HL-60 (cell line): ENCODE results near the gene NBPF11.
"Not testable (repeated sequence)": the region's sequence is repeated elsewhere in the genome, so short reads cannot be mapped to it uniquely, and the experiment has no call there.

Source experiments
- CTCF ChIP-seq: IDR thresholded peaks from one replicate; pipeline ENCODE4 v1.5.1; 2011; ENCODE audit warnings: low read length, control low read depth, inconsistent platforms; ENCODE audit not compliant: insufficient read depth
- GABPA ChIP-seq: IDR thresholded peaks from 2 replicates; pipeline ENCODE4 v1.6.1; 2012; ENCODE audit warnings: low read depth
- POLR2AphosphoS5 ChIP-seq: IDR thresholded peaks from 2 replicates; pipeline ENCODE4 v1.6.1; 2012; ENCODE audit warnings: low read depth
- REST ChIP-seq: IDR thresholded peaks from 2 replicates; pipeline ENCODE4 v1.6.1; 2012; ENCODE audit warnings: low read depth; ENCODE audit not compliant: insufficient replicate concordance
- SPI1 ChIP-seq: IDR thresholded peaks from 2 replicates; pipeline ENCODE4 v1.6.1; 2012; ENCODE audit warnings: low read depth, mild to moderate bottlenecking, borderline replicate concordance

- not testable (repeated sequence) for TF ChIP-seq CTCF, POLR2AphosphoS5, GABPA, REST, SPI1
Measured at GRCh38 chr1:148068606-148069005, 83.5 kb downstream of the NBPF11 start.
